Measurements from ENCODE around the gene A2M. TPM values are rescaled to one million over a fixed set of nuclear protein-coding genes. Genes with fewer than 3 reads are reported as not detected.

Gene A2M
- total and polyA plus RNA-seq, 9 of the 15 experiments (the other 6 are each of a cell fraction or from before 2014, with no cell fraction given), result 0.08 to 2.3 TPM; not detected in 7

- Histone ChIP-seq H2AFZ (ENCODE audit: low read depth, low read length) (no peak overlapping the region), H3K4me3 (no peak overlapping the region), H3K4me2 (ENCODE audit: insufficient read depth, low read length) (no peak overlapping the region), H3K36me3 (ENCODE audit: control insufficient read depth, insufficient read depth, low read length) (no peaks in the 10 kb centered on the region), H3K27ac (ENCODE audit: extremely low read depth, low read depth, low read length) (no peak overlapping the region), H3K79me2 (ENCODE audit: control insufficient read depth, insufficient read depth, low read length) (no peaks in the 10 kb centered on the region), H3K4me1 (replicated peaks in 1 of 2; ENCODE audit: control insufficient read depth in 2 of 2, insufficient read depth in 2 of 2, low read length in 2 of 2) (no peaks in the 10 kb centered on the region), H3K9me3 (replicated peaks; ENCODE audit: control insufficient read depth, insufficient read depth, low read depth, low read length) (0 out of 2 replicates have a peak, but pooled peaks cover under 1% of the 10 kb centered on the region), H4K20me1 (replicated peaks; ENCODE audit: control insufficient read depth, insufficient read depth, low read length) (no peaks in the 10 kb centered on the region), H3K9me1 (ENCODE audit: control insufficient read depth, insufficient read depth, low read length) (no peaks in the 10 kb centered on the region), H3K27me3 (ENCODE audit: control insufficient read depth in 2 of 2, insufficient read depth in 2 of 2, low read length in 2 of 2) (no peaks in the 10 kb centered on the region), H3K9ac (ENCODE audit: insufficient read depth in 1 of 2, low read depth in 2 of 2, low read length in 2 of 2) (no peak overlapping the region)
- intact Hi-C loops (cut with micrococcal nuclease), result no loop called here
- DNase-seq (ENCODE audit: extremely low read depth in 1 of 4, low spot score in 3 of 4) (no peak), ATAC-seq (no peak), FAIRE-seq (no peak)
- in situ Hi-C loops (cut with MboI), result no loop called here
- no TSS peak for BruUV-seq (replicated peaks)
- 0% methylated on average over 2 of the region's 2 CpGs for WGBS (ENCODE audit: insufficient coverage, low coverage, missing lambda C conversion rate)
- TF ChIP-seq, protein P1, sequence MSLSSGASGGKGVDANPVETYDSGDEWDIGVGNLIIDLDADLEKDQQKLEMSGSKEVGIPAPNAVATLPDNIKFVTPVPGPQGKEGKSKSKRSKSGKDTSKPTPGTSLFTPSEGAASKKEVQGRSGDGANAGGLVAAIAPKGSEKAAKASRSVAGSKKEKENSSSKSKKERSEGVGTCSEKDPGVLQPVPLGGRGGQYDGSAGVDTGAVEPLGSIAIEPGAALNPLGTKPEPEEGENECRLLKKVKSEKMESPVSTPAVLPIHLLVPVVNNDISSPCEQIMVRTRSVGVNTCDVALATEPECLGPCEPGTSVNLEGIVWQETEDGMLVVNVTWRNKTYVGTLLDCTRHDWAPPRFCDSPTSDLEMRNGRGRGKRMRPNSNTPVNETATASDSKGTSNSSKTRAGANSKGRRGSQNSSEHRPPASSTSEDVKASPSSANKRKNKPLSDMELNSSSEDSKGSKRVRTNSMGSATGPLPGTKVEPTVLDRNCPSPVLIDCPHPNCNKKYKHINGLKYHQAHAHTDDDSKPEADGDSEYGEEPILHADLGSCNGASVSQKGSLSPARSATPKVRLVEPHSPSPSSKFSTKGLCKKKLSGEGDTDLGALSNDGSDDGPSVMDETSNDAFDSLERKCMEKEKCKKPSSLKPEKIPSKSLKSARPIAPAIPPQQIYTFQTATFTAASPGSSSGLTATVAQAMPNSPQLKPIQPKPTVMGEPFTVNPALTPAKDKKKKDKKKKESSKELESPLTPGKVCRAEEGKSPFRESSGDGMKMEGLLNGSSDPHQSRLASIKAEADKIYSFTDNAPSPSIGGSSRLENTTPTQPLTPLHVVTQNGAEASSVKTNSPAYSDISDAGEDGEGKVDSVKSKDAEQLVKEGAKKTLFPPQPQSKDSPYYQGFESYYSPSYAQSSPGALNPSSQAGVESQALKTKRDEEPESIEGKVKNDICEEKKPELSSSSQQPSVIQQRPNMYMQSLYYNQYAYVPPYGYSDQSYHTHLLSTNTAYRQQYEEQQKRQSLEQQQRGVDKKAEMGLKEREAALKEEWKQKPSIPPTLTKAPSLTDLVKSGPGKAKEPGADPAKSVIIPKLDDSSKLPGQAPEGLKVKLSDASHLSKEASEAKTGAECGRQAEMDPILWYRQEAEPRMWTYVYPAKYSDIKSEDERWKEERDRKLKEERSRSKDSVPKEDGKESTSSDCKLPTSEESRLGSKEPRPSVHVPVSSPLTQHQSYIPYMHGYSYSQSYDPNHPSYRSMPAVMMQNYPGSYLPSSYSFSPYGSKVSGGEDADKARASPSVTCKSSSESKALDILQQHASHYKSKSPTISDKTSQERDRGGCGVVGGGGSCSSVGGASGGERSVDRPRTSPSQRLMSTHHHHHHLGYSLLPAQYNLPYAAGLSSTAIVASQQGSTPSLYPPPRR (CRISPR knock-in tag; IDR thresholded peaks at IDR 0.05; ENCODE audit: borderline replicate concordance), result no peak
- TF ChIP-seq YBX1 (IDR thresholded peaks at IDR 0.05), result no peak
- TF ChIP-seq RNF2 (IDR thresholded peaks at IDR 0.05), result no peak
- no peak for TF ChIP-seq MXI1 (IDR thresholded peaks at IDR 0.05; ENCODE audit: low read depth, low read length)
- no peak for TF ChIP-seq KAT8 (IDR thresholded peaks at IDR 0.05; ENCODE audit: low read depth)
- no peak for TF ChIP-seq NKRF (IDR thresholded peaks at IDR 0.05; ENCODE audit: borderline replicate concordance)
- no peak for TF ChIP-seq NCOA6 (IDR thresholded peaks at IDR 0.05)
- no peak for TF ChIP-seq JUNB (CRISPR knock-in tag; conservative IDR thresholded peaks at IDR 0.05)
- no peak for TF ChIP-seq CHD4 (IDR thresholded peaks at IDR 0.05; ENCODE audit: insufficient read depth, insufficient replicate concordance, low read depth, low read length, poor library complexity, severe bottlenecking)
- ChIA-PET POLR2A (interaction anchor here (0.6 to 0.8 kb wide), 2 partner anchors 9 to 71 kb away, joined by 3 read pairs; no protein-coding TSS in a partner anchor), CTCF (ENCODE audit: low intra/inter-chr PET ratio) (no interaction called here)
Measured at GRCh38 chr12:9022592-9022991, 93.1 kb downstream of the A2M start.

Data from K562 (cell line).